NCI-H345 (cell line): ENCODE results near the gene TMCO5A.

Experiments
- DNase-seq: peaks from one replicate; lab custom pipeline; 2025; lab: John Stamatoyannopoulos, UW

Gene TMCO5A

GRCh38 chr15:37973856-37974255, 39.4 kb downstream of the TMCO5A start:
- DNase-seq = no peak

GRCh38 chr15:37978231-37978630, 43.8 kb downstream of the TMCO5A start:
- DNase-seq = no peak

DNA sequence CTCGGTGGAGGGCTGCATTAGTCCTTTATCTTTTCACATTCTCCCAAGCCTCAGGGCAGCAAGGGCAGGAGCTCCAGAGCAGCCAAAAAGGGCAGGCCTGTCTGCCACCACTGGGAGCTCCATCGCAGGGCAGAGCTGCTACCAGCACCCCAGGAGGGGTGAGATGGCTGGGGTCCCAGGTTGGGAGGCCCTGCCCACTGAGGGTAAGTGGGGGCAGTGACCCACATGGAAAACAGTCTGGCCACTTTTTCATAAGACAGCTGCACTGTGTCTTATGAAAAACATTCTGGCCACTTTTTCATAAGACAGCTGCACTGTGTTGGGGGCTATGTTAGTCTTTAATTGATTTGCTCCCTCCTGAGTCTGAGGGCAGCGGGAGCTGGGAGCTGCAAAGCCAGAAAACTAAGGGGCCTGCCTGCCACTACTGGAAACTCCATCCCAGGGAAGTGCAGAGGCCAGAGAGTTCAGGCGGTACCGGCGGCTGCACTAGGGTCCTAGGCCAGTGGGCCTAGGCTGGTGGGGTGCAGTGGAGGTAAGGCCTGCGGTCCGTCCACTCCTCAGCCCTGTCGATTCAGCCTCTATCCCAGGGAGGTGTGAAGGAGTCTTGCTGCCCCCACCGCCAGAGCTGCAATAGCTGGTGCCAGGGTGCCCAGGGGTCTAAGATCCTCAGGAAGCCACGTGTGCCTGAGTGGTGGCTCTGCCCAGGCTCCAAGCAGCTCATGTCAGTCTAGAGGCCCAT, 45.4 kb downstream of the TMCO5A start:
- DNase-seq = no peak

- no peak for DNase-seq
Measured at GRCh38 chr15:37981201-37981600, 46.8 kb downstream of the TMCO5A start.

- no peak for DNase-seq
Measured at GRCh38 chr15:37981775-37982174, 47.3 kb downstream of the TMCO5A start.

DNA sequence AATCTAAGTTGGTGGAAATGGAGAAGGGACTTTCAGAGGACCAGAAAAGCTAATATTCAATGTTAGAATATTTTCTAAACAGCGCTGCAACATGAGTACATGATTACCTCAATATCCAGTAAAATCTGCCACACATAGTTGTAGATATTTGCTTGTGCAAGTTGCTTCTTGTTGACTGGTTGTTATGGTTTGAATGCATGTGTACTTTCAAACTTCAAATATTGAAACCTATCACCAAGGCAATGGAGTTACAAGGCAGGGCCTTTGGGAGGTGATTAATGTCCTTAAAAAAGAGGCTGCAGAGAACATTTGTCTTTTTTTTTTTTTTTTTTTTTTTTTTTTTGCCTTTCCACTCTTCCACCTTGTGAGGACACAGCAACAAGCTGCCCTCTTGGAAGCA, 49.9 kb downstream of the TMCO5A start:
- DNase-seq = no peak

DNA sequence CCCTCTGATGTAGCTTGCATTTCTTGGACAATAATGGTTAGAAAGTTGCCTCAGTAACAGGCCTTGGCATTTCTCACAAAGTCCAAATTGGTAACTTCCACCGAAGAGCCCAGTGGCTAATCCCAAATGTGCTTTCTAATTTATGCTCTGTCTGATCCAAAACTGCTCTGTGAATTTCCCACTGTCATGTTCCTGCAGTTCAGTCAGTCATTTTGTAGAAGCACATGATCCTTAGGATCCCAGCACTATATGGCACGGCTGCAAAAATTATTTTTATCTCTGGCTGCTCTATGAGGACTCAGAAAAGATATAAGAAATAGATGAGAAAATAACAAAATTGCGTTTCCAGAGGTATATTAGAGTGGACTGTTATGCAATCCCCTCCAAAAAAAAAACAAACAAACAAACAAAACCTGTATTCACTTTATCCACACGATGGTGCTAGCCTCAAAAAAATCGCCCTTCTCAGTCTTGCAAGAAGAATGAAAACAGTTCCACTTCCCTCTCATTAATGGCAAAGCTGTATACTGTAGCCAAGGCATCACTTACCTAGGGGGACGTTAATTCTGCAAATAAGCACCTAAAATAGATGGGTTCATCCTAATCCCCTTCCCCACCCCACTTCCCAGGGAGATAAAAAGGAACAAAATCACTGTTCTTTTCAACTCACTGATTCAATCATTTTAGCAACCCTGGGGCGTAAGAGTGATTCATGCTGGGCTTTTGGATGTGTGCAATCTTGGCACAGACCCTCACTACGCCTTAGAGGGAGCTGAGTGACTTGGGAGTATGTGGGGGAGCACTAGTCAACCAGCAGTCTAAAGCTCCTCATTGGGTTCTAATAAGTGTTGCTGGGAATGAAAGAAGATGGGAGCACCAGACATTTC, 61.3 kb downstream of the TMCO5A start:
- DNase-seq = peak; percentile 33
